C4-2B (cell line): Measurements from ENCODE around the gene INPP5D.

ENCODE experiments used
- CTCF ChIP-seq: fragments of 450-650 bp; conservative IDR thresholded peaks from 2 replicates; pipeline ENCODE4 v1.5.1; 2017; ENCODE audit warnings: mild to moderate bottlenecking
- ZFX ChIP-seq: fragments of 450-650 bp; IDR thresholded peaks from 2 replicates; pipeline ENCODE4 v1.6.1; 2017

- TF ChIP-seq CTCF = no peak
- no peak for TF ChIP-seq ZFX
Observed at GRCh38 chr2:233031556-233032500, 28.3 kb upstream of the INPP5D start.
